Measurements from ENCODE around the gene RSBN1L. TPM values are rescaled to one million over a fixed set of nuclear protein-coding genes. Genes with fewer than 3 reads are reported as not detected.
"Not testable (repeated sequence)": the region's sequence is repeated elsewhere in the genome, so short reads cannot be mapped to it uniquely, and the experiment has no call there.

The RSBN1L gene
- total RNA-seq, 1 donor: 21.4 TPM

DNA sequence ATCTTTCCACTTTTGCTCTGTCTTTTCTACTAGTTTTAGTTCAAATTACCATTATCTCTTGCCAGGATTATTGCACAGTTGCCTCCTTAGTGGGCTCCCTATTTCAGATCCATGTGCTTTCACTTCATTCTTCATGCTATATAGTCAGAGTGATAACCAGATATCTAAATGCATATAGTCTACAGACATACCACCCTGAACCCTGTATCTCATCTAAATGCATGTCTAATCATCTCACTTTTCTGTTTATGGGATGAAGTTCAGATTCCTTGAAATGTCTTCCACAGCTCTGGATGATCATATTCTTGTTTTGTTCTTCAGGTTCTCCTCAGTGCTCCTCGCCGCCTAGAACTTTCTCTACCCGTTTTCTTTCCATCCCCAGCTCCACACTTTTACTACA, 13.8 kb downstream of the RSBN1L start:
- Histone ChIP-seq H3K27ac (ENCODE audit: low read depth, low read length) (no peak overlapping the region), H2AFZ (ENCODE audit: low read length) (no peak overlapping the region), H3K79me2 (ENCODE audit: insufficient read depth, low read length) (peaks cover 87% of the 10 kb centered on the region), H3K4me2 (ENCODE audit: insufficient read depth, low read length) (no peak overlapping the region), H4K20me1 (ENCODE audit: insufficient read depth, low read length) (no peaks in the 10 kb centered on the region), H3K27me3 (ENCODE audit: insufficient read depth, low read length) (no peaks in the 10 kb centered on the region), H3K9me3 (ENCODE audit: low read depth, low read length) (no peaks in the 10 kb centered on the region), H3K4me1 (ENCODE audit: insufficient read depth, low read length) (no peaks in the 10 kb centered on the region), H3K4me3 (ENCODE audit: insufficient read depth, low read length) (no peak overlapping the region), H3K36me3 (ENCODE audit: insufficient read depth, low read length) (no peaks in the 10 kb centered on the region)
- TF ChIP-seq, protein P1, sequence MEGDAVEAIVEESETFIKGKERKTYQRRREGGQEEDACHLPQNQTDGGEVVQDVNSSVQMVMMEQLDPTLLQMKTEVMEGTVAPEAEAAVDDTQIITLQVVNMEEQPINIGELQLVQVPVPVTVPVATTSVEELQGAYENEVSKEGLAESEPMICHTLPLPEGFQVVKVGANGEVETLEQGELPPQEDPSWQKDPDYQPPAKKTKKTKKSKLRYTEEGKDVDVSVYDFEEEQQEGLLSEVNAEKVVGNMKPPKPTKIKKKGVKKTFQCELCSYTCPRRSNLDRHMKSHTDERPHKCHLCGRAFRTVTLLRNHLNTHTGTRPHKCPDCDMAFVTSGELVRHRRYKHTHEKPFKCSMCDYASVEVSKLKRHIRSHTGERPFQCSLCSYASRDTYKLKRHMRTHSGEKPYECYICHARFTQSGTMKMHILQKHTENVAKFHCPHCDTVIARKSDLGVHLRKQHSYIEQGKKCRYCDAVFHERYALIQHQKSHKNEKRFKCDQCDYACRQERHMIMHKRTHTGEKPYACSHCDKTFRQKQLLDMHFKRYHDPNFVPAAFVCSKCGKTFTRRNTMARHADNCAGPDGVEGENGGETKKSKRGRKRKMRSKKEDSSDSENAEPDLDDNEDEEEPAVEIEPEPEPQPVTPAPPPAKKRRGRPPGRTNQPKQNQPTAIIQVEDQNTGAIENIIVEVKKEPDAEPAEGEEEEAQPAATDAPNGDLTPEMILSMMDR (IDR thresholded peaks at IDR 0.05; ENCODE audit: extremely low read depth, low read depth, low read length): no peak
- DNase-seq (ENCODE audit: insufficient read length, low spot score, missing footprints): no peak

DNA sequence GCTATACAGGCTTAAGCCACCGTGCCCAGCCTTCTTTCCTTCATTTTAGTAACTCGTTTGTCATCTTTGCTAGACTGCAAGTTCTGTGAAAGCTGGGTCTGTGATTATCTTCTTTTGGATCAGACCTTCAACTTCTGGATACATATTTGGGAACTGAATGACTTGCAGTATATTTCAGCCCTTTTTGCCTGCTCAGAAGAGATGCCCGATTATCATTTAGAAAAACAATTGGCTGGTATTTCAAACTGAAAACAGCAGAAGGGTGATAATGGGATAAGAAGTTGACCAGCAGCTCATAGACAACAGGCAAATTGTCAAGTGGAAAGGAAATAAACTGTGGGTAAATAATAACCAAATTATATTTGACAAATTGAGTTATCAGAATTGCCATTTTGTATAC, 14.6 kb downstream of the RSBN1L start:
- no peaks in the 10 kb centered on the region for H4K20me1 ChIP-seq (ENCODE audit: insufficient read depth, low read length)
- H3K9me3 ChIP-seq (ENCODE audit: low read depth, low read length): no peaks in the 10 kb centered on the region
- no peaks in the 10 kb centered on the region for H3K4me1 ChIP-seq (ENCODE audit: insufficient read depth, low read length)
- no peak overlapping the region for H3K4me3 ChIP-seq (ENCODE audit: insufficient read depth, low read length)
- DNase-seq (ENCODE audit: insufficient read length, low spot score, missing footprints): no peak
- H3K36me3 ChIP-seq (ENCODE audit: insufficient read depth, low read length): no peaks in the 10 kb centered on the region
- H2AFZ ChIP-seq (ENCODE audit: low read length): no peak overlapping the region
- H3K27ac ChIP-seq (ENCODE audit: low read depth, low read length): no peak overlapping the region
- TF ChIP-seq, protein P1 (IDR thresholded peaks at IDR 0.05; ENCODE audit: extremely low read depth, low read depth, low read length): no peak
- no peak overlapping the region for H3K4me2 ChIP-seq (ENCODE audit: insufficient read depth, low read length)
- H3K79me2 ChIP-seq (ENCODE audit: insufficient read depth, low read length): peaks cover 87% of the 10 kb centered on the region
- H3K27me3 ChIP-seq (ENCODE audit: insufficient read depth, low read length): no peaks in the 10 kb centered on the region

DNA sequence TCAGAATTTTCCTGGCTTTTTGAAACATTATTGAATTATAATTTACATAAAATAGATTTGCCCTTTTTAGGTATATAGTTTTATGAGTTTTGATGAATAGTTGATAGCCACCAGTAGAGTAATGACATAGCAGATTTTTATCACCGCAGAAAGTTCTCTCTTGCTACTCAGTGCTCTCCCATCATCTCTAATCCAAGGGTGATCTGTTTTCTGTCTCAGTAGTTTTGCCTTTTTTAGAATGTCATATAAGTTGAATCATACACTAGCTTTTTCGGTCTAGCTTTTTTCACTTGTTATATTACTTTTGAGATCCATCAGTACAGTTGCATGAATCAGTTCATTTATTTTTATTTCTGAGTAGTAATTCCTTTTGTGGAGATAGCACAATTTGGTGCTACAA, 17.9 kb downstream of the RSBN1L start:
- Histone ChIP-seq H4K20me1 (ENCODE audit: insufficient read depth, low read length) (peaks cover 4% of the 10 kb centered on the region), H3K79me2 (ENCODE audit: insufficient read depth, low read length) (peaks cover 87% of the 10 kb centered on the region), H2AFZ (ENCODE audit: low read length) (no peak overlapping the region), H3K27me3 (ENCODE audit: insufficient read depth, low read length) (no peaks in the 10 kb centered on the region), H3K4me2 (ENCODE audit: insufficient read depth, low read length) (no peak overlapping the region), H3K27ac (ENCODE audit: low read depth, low read length) (no peak overlapping the region), H3K36me3 (ENCODE audit: insufficient read depth, low read length) (no peaks in the 10 kb centered on the region), H3K4me1 (ENCODE audit: insufficient read depth, low read length) (no peaks in the 10 kb centered on the region), H3K4me3 (ENCODE audit: insufficient read depth, low read length) (no peak overlapping the region), H3K9me3 (ENCODE audit: low read depth, low read length) (no peaks in the 10 kb centered on the region)
- DNase-seq (ENCODE audit: insufficient read length, low spot score, missing footprints): no peak
- TF ChIP-seq, protein P1 (IDR thresholded peaks at IDR 0.05; ENCODE audit: extremely low read depth, low read depth, low read length): no peak

DNA sequence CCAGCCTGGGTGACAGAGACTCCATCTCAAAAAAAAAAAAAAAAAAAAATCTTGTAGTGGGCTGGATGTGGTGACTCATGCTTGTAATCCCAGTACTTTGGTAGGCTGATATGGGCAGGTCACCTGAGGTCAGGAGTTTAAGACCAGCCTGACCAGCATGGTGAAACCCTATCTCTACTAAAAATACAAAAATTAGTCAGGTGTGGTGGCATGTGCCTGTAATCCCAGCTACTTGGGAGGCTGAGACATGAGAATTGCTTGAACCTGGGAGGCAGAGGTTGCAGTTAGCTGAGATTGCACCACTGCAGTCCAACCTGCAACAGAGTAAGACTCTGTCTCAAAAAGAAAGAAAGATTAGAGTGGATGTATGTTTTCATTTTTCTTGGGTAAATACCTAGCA, 18.7 kb downstream of the RSBN1L start:
- not testable (repeated sequence) for H4K20me1 ChIP-seq (ENCODE audit: insufficient read depth, low read length)

More for the DNA sequence above, 18.7 kb downstream of the RSBN1L start:
- not testable (repeated sequence) for H3K36me3 ChIP-seq (ENCODE audit: insufficient read depth, low read length); H3K4me2 ChIP-seq (ENCODE audit: insufficient read depth, low read length); H2AFZ ChIP-seq (ENCODE audit: low read length); H3K27me3 ChIP-seq (ENCODE audit: insufficient read depth, low read length); H3K4me3 ChIP-seq (ENCODE audit: insufficient read depth, low read length); H3K4me1 ChIP-seq (ENCODE audit: insufficient read depth, low read length); H3K27ac ChIP-seq (ENCODE audit: low read depth, low read length); H3K9me3 ChIP-seq (ENCODE audit: low read depth, low read length); DNase-seq (ENCODE audit: insufficient read length, low spot score, missing footprints)
- peaks cover 86% of the 10 kb centered on the region for H3K79me2 ChIP-seq (ENCODE audit: insufficient read depth, low read length)
